HG02970 (cell line): ENCODE measurements around the gene ABCB9.

Experiments
- ATAC-seq: cut with Tn5 transposase; IDR thresholded peaks from one replicate; pipeline ENCODE4 v1.9.1; 2021; ENCODE audit warnings: mild to moderate bottlenecking, moderate library complexity, moderate number of reproducible peaks; ENCODE audit not compliant: unreplicated experiment, low FRiP score

ABCB9 gene

GRCh38 chr12:122884091-122884826 lies 82.0 kb downstream of the ABCB9 start:
- ATAC-seq, result no peak

GRCh38 chr12:122882908-122883558 lies 83.2 kb downstream of the ABCB9 start:
- ATAC-seq, result no peak

GRCh38 chr12:122880668-122881067 lies 85.6 kb downstream of the ABCB9 start:
- no peak for ATAC-seq

DNA sequence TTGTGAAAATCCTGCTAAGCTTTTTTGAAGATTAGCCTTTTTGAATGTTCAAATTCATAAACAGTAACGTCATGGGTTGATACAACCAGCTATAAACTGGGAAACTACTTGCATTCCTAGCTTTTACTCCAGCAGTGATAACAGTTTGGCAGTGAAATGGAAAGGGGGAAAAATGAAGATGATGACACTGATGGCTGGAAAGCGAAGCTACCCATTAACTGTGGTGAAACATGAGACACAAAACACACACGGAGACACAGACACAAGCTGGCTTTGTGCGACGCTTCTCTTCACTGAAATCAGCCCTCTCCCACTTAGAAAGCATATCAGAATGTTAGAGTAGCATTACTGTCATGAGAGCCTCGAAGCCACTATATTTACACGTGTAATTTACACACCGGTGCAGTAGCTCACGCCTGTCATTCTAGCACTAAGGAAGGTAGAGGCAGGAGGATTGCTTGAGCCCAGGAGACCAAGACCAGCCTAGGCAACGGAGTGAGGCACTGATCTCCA lies 86.1 kb downstream of the ABCB9 start:
- ATAC-seq, result no peak
